KOPT-K1 (cell line): ENCODE data around the gene FCAMR.

Experiments used
- H3K27ac ChIP-seq: fragments of 200-600 bp; sonication (generic); 2 replicates; pipeline ENCODE4 v1.5.1; 2016; ENCODE audit warnings: antibody characterized with exemption, mild to moderate bottlenecking, low read depth, low read length; ENCODE audit not compliant: poor library complexity, severe bottlenecking
- H3K36me3 ChIP-seq: fragments of 200-600 bp; sonication (generic); 2 replicates; pipeline ENCODE4 v1.5.1; 2017; ENCODE audit warnings: antibody characterized with exemption, mild to moderate bottlenecking, low read length, moderate library complexity; ENCODE audit not compliant: insufficient read depth
- H3K9me3 ChIP-seq: fragments of 200-600 bp; sonication (generic); 2 replicates; pipeline ENCODE4 v1.5.1; 2017; ENCODE audit warnings: antibody characterized with exemption, low read length, mild to moderate bottlenecking; ENCODE audit not compliant: insufficient read depth, poor library complexity, severe bottlenecking

FCAMR gene

GRCh38 chr1:206954459-206955342 is 15.6 kb downstream of the FCAMR start:
- no peak overlapping the region for H3K27ac ChIP-seq
- no peaks in the 10 kb centered on the region for H3K9me3 ChIP-seq
- no peaks in the 10 kb centered on the region for H3K36me3 ChIP-seq

GRCh38 chr1:206953626-206954025 is 16.6 kb downstream of the FCAMR start:
- Histone ChIP-seq H3K27ac (no peak overlapping the region), H3K36me3 (no peaks in the 10 kb centered on the region), H3K9me3 (no peaks in the 10 kb centered on the region)

GRCh38 chr1:206953126-206953525 is 17.1 kb downstream of the FCAMR start:
- H3K27ac ChIP-seq: no peak overlapping the region
- H3K36me3 ChIP-seq: no peaks in the 10 kb centered on the region
- H3K9me3 ChIP-seq: no peaks in the 10 kb centered on the region

GRCh38 chr1:206952171-206952570 is 18.1 kb downstream of the FCAMR start:
- Histone ChIP-seq H3K27ac (no peak overlapping the region), H3K36me3 (no peaks in the 10 kb centered on the region), H3K9me3 (no peaks in the 10 kb centered on the region)

- H3K36me3 ChIP-seq: no peaks in the 10 kb centered on the region
- H3K27ac ChIP-seq: no peak overlapping the region
- H3K9me3 ChIP-seq: no peaks in the 10 kb centered on the region
Observed at GRCh38 chr1:206951318-206952100, 18.8 kb downstream of the FCAMR start.

GRCh38 chr1:206949641-206950040 is 20.6 kb downstream of the FCAMR start:
- Histone ChIP-seq H3K36me3 (no peaks in the 10 kb centered on the region), H3K27ac (no peak overlapping the region), H3K9me3 (no peaks in the 10 kb centered on the region)

GRCh38 chr1:206949208-206949607 is 21.1 kb downstream of the FCAMR start:
- Histone ChIP-seq H3K9me3 (no peaks in the 10 kb centered on the region), H3K36me3 (no peaks in the 10 kb centered on the region), H3K27ac (no peak overlapping the region)

- Histone ChIP-seq H3K9me3 (no peaks in the 10 kb centered on the region), H3K27ac (no peak overlapping the region), H3K36me3 (no peaks in the 10 kb centered on the region)
Observed at GRCh38 chr1:206947255-206947654, 23.0 kb downstream of the FCAMR start.

GRCh38 chr1:206946261-206946660 is 24.0 kb downstream of the FCAMR start, which contains the start of gene PIGR:
Gene PIGR (minus strand): TSS chr1:206946466. CDS start chr1:206940531, 5,935 bp downstream.
- Histone ChIP-seq H3K36me3 (no peaks in the 10 kb centered on the region), H3K27ac (no peak within 1 kb of the TSS), H3K9me3 (no peaks in the 10 kb centered on the region)

- no peaks in the 10 kb centered on the region for H3K9me3 ChIP-seq
- H3K36me3 ChIP-seq: no peaks in the 10 kb centered on the region
- no peak overlapping the region for H3K27ac ChIP-seq
Observed at GRCh38 chr1:206945779-206946178, 24.5 kb downstream of the FCAMR start.

GRCh38 chr1:206944703-206945102 is 25.6 kb downstream of the FCAMR start:
- Histone ChIP-seq H3K9me3 (no peaks in the 10 kb centered on the region), H3K27ac (no peak overlapping the region)

GRCh38 chr1:206941766-206942418 is 28.4 kb downstream of the FCAMR start:
- no peaks in the 10 kb centered on the region for H3K36me3 ChIP-seq
- H3K9me3 ChIP-seq: no peaks in the 10 kb centered on the region
- H3K27ac ChIP-seq: no peak overlapping the region

More at GRCh38 chr1:206944703-206945102, 25.6 kb downstream of the FCAMR start:
- H3K36me3 ChIP-seq: no peaks in the 10 kb centered on the region

GRCh38 chr1:206940588-206940936 is 29.7 kb downstream of the FCAMR start:
- Histone ChIP-seq H3K27ac (no peak overlapping the region), H3K9me3 (no peaks in the 10 kb centered on the region), H3K36me3 (no peaks in the 10 kb centered on the region)

- Histone ChIP-seq H3K27ac (no peak overlapping the region), H3K9me3 (no peaks in the 10 kb centered on the region), H3K36me3 (no peaks in the 10 kb centered on the region)
Observed at GRCh38 chr1:206939841-206940587, 30.2 kb downstream of the FCAMR start.
